ENCODE results near the gene UCHL5. TPM values are rescaled to one million over a fixed set of nuclear protein-coding genes. Genes with fewer than 3 reads are reported as not detected.

Gene UCHL5
- total RNA-seq, 1 experiment from 2014 or later = 94.4 TPM

DNA sequence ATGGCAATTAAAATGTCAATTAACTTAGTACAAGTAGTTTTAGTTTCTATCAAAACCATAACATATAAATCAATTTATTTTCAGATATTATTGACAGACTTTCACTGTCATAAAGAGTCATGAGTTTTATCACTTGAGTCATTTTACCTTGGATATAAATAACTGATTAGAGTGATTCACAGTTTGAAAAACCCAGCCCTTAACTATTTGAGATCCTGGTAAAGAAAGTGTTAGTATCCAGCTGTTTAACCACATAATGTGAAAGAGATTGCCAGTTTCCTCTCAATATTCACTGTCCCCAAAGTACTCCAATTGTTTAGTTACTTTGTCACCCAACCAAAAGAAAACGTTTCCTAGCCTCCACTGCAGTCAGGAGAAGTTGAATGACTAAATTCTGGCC lies 91.3 kb downstream of the UCHL5 start:
- POLR2A ChIA-PET = interaction anchor here (0.9 to 1.7 kb wide), 4 partner anchors 9 to 63 kb away, joined by 3 to 7 read pairs (median 5); no protein-coding TSS in a partner anchor
- no TSS peak for BruUV-seq (replicated peaks)
- H3K27me3 Mint-ChIP-seq (ENCODE audit: insufficient read depth, unreplicated experiment) = no peaks in the 10 kb centered on the region
- peaks cover 2% of the 10 kb centered on the region for H3K36me3 Mint-ChIP-seq (ENCODE audit: insufficient read depth, unreplicated experiment)
- CTCF ChIA-PET = interaction anchor here (0.6 to 1.0 kb wide), 4 partner anchors 15 to 161 kb away, joined by 3 to 5 read pairs (median 3); no protein-coding TSS in a partner anchor
- intact Hi-C loops (cut with micrococcal nuclease) = no loop called here
- TF ChIP-seq, protein P1, sequence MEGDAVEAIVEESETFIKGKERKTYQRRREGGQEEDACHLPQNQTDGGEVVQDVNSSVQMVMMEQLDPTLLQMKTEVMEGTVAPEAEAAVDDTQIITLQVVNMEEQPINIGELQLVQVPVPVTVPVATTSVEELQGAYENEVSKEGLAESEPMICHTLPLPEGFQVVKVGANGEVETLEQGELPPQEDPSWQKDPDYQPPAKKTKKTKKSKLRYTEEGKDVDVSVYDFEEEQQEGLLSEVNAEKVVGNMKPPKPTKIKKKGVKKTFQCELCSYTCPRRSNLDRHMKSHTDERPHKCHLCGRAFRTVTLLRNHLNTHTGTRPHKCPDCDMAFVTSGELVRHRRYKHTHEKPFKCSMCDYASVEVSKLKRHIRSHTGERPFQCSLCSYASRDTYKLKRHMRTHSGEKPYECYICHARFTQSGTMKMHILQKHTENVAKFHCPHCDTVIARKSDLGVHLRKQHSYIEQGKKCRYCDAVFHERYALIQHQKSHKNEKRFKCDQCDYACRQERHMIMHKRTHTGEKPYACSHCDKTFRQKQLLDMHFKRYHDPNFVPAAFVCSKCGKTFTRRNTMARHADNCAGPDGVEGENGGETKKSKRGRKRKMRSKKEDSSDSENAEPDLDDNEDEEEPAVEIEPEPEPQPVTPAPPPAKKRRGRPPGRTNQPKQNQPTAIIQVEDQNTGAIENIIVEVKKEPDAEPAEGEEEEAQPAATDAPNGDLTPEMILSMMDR (IDR thresholded peaks at IDR 0.05; ENCODE audit: unreplicated experiment) = no peak
- peak overlapping the region; percentile 28 for H3K27ac Mint-ChIP-seq (ENCODE audit: low read depth, unreplicated experiment)
- no peak overlapping the region for H3K4me3 Mint-ChIP-seq (ENCODE audit: unreplicated experiment)
- peaks cover 22% of the 10 kb centered on the region for H3K4me1 Mint-ChIP-seq (ENCODE audit: insufficient read depth, unreplicated experiment)
- DNase-seq (ENCODE audit: unreplicated experiment) = no peak
- H3K9me3 Mint-ChIP-seq (ENCODE audit: unreplicated experiment) = peaks cover 13% of the 10 kb centered on the region

DNA sequence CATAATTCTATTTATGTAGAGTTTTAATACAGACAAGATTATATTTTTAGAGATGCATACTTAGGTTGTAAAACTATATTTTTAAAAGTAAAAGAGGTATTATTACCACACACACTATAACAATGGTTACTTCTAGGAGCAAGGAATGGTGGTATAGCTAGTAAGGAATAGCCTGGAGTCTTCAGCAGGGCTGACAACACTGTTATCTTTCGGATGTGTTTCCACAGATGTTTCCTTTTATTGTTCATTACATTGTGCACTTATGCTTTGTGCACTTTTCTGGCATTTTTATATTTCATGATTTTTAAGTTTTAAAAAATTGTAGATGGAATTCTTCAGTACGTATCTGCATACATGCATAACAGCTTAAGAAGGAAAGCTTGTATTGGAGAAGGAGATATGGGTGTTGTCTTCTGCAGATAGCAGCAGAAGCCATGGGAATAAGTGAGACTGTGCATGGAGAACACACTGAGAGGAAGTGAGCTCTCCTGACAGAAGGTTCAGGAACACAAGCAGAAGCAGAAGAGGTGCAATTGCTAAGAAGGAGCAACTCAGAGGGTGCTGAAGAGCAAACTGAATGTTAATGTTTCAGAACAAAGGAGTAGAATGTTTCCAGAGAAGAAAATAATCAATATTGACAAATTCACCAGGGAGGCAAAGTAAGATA lies 91.8 kb downstream of the UCHL5 start:
- no TSS peak for BruUV-seq (replicated peaks)
- intact Hi-C loops (cut with micrococcal nuclease) = no loop called here
- peaks cover 22% of the 10 kb centered on the region for H3K4me1 Mint-ChIP-seq (ENCODE audit: insufficient read depth, unreplicated experiment)
- TF ChIP-seq, protein P1 (IDR thresholded peaks at IDR 0.05; ENCODE audit: unreplicated experiment) = no peak
- no peaks in the 10 kb centered on the region for H3K27me3 Mint-ChIP-seq (ENCODE audit: insufficient read depth, unreplicated experiment)
- no peak overlapping the region for H3K27ac Mint-ChIP-seq (ENCODE audit: low read depth, unreplicated experiment)
- H3K9me3 Mint-ChIP-seq (ENCODE audit: unreplicated experiment) = peaks cover 13% of the 10 kb centered on the region
- no peaks in the 10 kb centered on the region for H3K36me3 Mint-ChIP-seq (ENCODE audit: insufficient read depth, unreplicated experiment)
- H3K4me3 Mint-ChIP-seq (ENCODE audit: unreplicated experiment) = no peak overlapping the region
- ChIA-PET POLR2A (interaction anchor here (0.9 to 1.7 kb wide), 4 partner anchors 8 to 63 kb away, joined by 3 to 7 read pairs (median 5); no protein-coding TSS in a partner anchor), CTCF (interaction anchor here (0.5 to 1.0 kb wide), 3 partner anchors 54 to 162 kb away, joined by 3 to 5 read pairs (median 3); no protein-coding TSS in a partner anchor)
- no peak for DNase-seq (ENCODE audit: unreplicated experiment)

DNA sequence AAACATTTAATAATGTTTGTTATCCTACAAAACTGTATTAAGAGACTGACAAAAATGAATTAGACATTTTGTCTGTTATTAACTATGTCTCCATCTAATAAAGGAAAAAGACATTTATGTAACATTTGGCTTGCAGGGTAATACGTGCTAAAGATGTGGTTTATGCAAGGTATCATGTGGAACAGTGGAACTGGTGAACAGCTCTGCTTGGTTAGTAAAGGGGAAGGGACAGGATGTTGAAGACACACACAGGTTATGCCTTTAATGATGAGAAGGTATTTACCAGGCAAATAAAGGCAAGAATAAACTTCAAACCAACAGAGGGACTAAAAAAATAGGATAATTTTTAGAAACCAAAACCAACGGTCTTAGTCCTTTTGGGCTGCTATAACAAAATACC lies 93.1 kb downstream of the UCHL5 start:
- POLR2A ChIA-PET = interaction anchor here (0.7 to 0.9 kb wide), 2 partner anchors 10 to 57 kb away, joined by 3 to 4 read pairs; no protein-coding TSS in a partner anchor
- Mint-ChIP-seq H3K4me1 (ENCODE audit: insufficient read depth, unreplicated experiment) (peaks cover 22% of the 10 kb centered on the region), H3K27ac (ENCODE audit: low read depth, unreplicated experiment) (no peak overlapping the region), H3K4me3 (ENCODE audit: unreplicated experiment) (no peak overlapping the region), H3K27me3 (ENCODE audit: insufficient read depth, unreplicated experiment) (no peaks in the 10 kb centered on the region), H3K36me3 (ENCODE audit: insufficient read depth, unreplicated experiment) (no peaks in the 10 kb centered on the region), H3K9me3 (ENCODE audit: unreplicated experiment) (peaks cover 13% of the 10 kb centered on the region)
- CTCF ChIA-PET = interaction anchor here (0.6 to 0.9 kb wide), 2 partner anchors 11 to 492 kb away, joined by 3 read pairs; no protein-coding TSS in a partner anchor
- no TSS peak for BruUV-seq (replicated peaks)
- TF ChIP-seq, protein P1 (IDR thresholded peaks at IDR 0.05; ENCODE audit: unreplicated experiment) = no peak
- DNase-seq (ENCODE audit: unreplicated experiment) = no peak
- intact Hi-C loops (cut with micrococcal nuclease) = no loop called here

DNA sequence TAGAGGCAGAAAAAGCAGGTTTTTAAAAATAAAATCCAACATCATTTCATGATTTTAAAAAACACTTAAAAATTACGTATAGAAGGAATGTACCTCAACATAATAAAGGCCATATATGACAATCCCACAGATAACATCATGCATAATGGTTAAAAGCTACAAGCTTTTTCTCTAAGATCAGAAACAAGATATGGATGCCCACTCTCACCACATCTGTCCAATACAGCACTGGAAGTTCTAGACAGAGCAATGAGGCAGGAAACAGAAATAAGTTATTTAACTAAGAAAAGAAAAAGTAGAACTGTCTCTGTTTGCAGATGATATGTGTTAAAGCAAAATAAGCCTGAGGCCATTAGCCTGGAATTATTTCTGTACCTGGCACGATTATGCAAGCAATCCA lies 96.3 kb downstream of the UCHL5 start:
- DNase-seq (ENCODE audit: unreplicated experiment) = no peak
- POLR2A ChIA-PET = interaction anchor here (0.9 to 1.2 kb wide), 3 partner anchors 13 to 84 kb away, joined by 3 read pairs; no protein-coding TSS in a partner anchor
- peaks cover 13% of the 10 kb centered on the region for H3K9me3 Mint-ChIP-seq (ENCODE audit: unreplicated experiment)
- H3K36me3 Mint-ChIP-seq (ENCODE audit: insufficient read depth, unreplicated experiment) = no peaks in the 10 kb centered on the region
- peak overlapping the region; percentile 19 for H3K27ac Mint-ChIP-seq (ENCODE audit: low read depth, unreplicated experiment)
- TF ChIP-seq, protein P1 (IDR thresholded peaks at IDR 0.05; ENCODE audit: unreplicated experiment) = no peak
- intact Hi-C loops (cut with micrococcal nuclease) = no loop called here
- CTCF ChIA-PET = interaction anchor here (0.6 to 1.1 kb wide), 2 partner anchors 12 to 1399 kb away, joined by 3 read pairs; no protein-coding TSS in a partner anchor
- peaks cover 12% of the 10 kb centered on the region for H3K4me1 Mint-ChIP-seq (ENCODE audit: insufficient read depth, unreplicated experiment)
- H3K27me3 Mint-ChIP-seq (ENCODE audit: insufficient read depth, unreplicated experiment) = no peaks in the 10 kb centered on the region
- no peak overlapping the region for H3K4me3 Mint-ChIP-seq (ENCODE audit: unreplicated experiment)
- no TSS peak for BruUV-seq (replicated peaks)

Other genes starting within 250 kb of the UCHL5 start
- 128 and 135 TPM in 2 replicates for gene RO60, start 252 bp upstream of the UCHL5 start, total RNA-seq (2022)
- gene GLRX2, start 46.1 kb upstream of the UCHL5 start, total RNA-seq (2022) = 59.8 and 74.2 TPM in 2 replicates
- 79.8 and 85.8 TPM in 2 replicates for gene CDC73, start 62.7 kb upstream of the UCHL5 start, total RNA-seq (2022)
- not detected in 2 replicates for gene B3GALT2, start 127.3 kb upstream of the UCHL5 start, total RNA-seq (2022)

All from MCF 10A (cell line).